NK-92 (cell line): ENCODE data around the gene KRTAP3-2.

Experiments used
- DNase-seq: peaks from one replicate; lab custom pipeline; 2025; ENCODE audit not compliant: unreplicated experiment; lab: John Stamatoyannopoulos, UW

The KRTAP3-2 gene

GRCh38 chr17:41012326-41013120 is 12.8 kb upstream of the KRTAP3-2 start:
- DNase-seq: no peak

GRCh38 chr17:41010441-41010840 is 10.7 kb upstream of the KRTAP3-2 start:
- no peak for DNase-seq

DNA sequence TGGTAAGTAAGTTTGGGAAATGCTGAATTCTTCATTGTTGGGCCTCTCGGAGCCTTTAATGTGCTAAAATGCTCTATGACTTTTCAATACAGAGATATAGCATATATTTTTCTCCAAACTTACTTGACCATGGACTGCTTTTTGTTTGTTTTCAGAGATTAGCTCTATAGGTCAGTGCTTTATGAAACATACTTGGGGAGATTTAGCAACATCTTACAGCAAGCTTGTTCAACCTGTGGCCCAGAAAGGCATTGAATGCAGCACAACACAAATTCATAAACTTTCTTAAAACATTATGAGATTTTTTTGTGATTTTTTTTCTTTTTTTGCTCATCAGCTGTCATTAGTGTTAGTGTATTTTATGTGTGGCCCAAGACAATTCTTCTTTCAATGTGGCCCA is 10.2 kb upstream of the KRTAP3-2 start:
- DNase-seq: no peak

DNA sequence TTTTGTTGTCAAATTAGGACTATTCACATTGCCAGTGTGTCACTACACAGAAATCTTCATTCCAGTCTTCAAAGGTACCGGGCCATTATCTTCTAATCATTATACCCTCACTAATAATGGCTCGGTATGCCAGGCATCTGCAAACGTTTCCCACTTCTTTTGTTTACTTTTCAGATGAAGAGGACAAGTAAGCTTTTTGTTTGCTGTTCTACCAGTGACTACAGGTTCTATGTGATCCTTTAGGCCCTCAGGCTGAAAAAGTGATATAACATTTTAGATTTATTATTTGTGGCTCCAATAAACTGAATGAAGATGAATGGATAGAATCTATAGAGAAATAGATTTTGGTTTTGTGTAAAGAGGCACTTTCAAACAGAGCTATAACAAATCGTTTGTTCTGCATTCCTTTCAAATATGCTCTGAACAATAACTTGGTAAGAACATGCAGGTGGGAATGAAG is 9.6 kb upstream of the KRTAP3-2 start:
- DNase-seq: no peak

- DNase-seq: no peak
Measured at GRCh38 chr17:41008811-41009210, 9.1 kb upstream of the KRTAP3-2 start, which contains the start of gene KRTAP3-1. TSS of gene KRTAP3-1 (minus strand) at chr17:41009128. CDS start at chr17:41009074, 54 bp downstream.

GRCh38 chr17:41004397-41004796 is 4.7 kb upstream of the KRTAP3-2 start:
- no peak for DNase-seq

GRCh38 chr17:41003926-41004325 is 4.2 kb upstream of the KRTAP3-2 start:
- no peak for DNase-seq

- no peak for DNase-seq
Measured at GRCh38 chr17:41002814-41003213, 3.1 kb upstream of the KRTAP3-2 start.

DNA sequence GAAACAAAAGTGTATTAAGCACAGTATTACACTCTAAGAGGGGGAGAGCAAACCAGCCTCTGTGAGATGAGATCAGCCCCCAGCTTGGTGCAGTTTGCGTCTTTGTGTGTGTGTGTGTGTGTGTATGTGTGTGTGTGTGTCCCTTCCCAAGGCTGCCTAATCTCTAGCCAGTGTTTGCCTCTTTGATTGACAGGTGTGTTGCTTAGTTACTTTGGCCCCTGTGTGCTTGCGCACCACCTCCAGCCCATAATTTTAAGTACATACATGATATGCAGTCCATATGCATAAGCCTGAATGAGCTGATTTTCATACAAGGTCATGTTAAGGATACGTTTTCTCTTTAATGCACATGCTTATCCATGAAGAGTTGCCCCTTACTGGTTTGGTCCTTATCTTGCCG is 2.1 kb upstream of the KRTAP3-2 start:
- DNase-seq: no peak

- DNase-seq: no peak
Measured at GRCh38 chr17:40997361-40997760, 2.3 kb downstream of the KRTAP3-2 start.

- DNase-seq: no peak
Measured at GRCh38 chr17:40996829-40997228, 2.9 kb downstream of the KRTAP3-2 start.

DNA sequence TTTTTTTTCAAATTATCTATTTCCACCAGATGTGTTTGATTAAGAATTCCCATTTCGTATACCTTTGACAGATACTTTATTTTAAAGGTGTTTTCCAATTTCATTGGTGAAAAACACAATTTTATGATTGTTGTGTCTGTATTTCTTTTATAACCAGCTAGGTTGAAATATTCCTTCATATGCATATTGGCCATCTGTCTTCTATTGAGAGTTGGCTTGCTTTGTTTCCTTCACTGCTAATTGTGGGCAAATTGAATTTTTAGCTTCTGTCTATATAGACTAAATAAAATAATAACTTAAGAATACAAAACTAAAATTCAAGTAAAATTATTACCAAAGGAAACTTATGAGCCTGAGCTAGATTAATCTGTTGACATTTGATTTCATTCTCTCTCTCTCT is 4.6 kb downstream of the KRTAP3-2 start:
- DNase-seq: no peak

GRCh38 chr17:40993839-40994238 is 5.9 kb downstream of the KRTAP3-2 start, which contains the start of gene KRTAP3-3:
TSS of gene KRTAP3-3 (minus strand) at chr17:40994164. CDS start at chr17:40994097, 67 bp downstream.
- DNase-seq: no peak

GRCh38 chr17:40993084-40993483 is 6.6 kb downstream of the KRTAP3-2 start:
- DNase-seq: no peak

GRCh38 chr17:40992666-40993065 is 7.0 kb downstream of the KRTAP3-2 start:
- no peak for DNase-seq

GRCh38 chr17:40986920-40987319 is 12.8 kb downstream of the KRTAP3-2 start:
- DNase-seq: no peak

- no peak for DNase-seq
Measured at GRCh38 chr17:40984226-40984625, 15.5 kb downstream of the KRTAP3-2 start, which contains the start of gene KRT40. TSS of gene KRT40 (minus strand) at chr17:40984326. CDS start at chr17:40984273, 53 bp downstream.

DNA sequence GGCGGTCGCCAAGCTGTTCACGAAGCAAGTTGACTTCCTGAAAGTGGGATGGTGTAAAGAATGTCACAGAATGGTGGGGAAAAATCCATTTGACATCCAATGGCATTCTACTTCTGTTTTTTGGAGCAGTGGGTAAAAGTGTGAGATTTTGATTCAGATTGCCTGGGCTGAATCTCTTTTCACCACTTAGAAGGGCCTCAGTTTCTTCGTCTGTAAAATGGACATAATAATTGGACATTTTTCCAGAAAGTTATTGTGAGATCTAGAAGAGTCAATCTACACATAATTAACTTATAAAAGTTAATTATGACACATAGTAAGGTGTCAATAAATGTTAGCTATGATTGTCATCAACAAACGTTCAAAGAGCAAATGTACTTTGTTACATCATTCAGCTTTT is 18.6 kb downstream of the KRTAP3-2 start:
- no peak for DNase-seq

GRCh38 chr17:40980596-40980995 is 19.1 kb downstream of the KRTAP3-2 start:
- no peak for DNase-seq

DNA sequence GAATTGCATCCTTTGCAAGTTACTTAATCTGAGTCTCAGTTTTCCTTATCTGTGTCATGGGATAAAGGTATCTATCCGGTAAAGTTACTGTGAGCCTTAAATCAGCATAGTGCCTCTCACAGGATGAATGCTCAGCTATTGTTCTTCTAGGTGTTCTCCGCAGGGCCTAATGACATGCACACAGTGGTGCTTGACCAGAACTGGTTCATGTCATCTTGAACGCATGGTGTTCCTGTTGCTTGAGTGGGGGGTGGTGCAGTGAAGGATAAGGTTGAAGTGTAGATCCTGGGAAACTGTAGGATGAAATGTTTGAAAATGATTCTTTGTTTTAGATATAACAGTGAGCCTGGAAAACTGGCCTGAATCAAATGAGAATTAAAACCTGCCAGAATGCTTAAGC is 19.6 kb downstream of the KRTAP3-2 start:
- no peak for DNase-seq

GRCh38 chr17:40978575-40979151 is 21.0 kb downstream of the KRTAP3-2 start:
- no peak for DNase-seq

- DNase-seq: no peak
Measured at GRCh38 chr17:40975516-40975915, 24.2 kb downstream of the KRTAP3-2 start.
